NCI-H82 treated with DMSO at 0.1 percent for 48 hours (cell line): ENCODE data around the gene KIR2DL1.
"Not testable (repeated sequence)": the region's sequence is repeated elsewhere in the genome, so short reads cannot be mapped to it uniquely, and the experiment has no call there.

Experiments used
- DNase-seq: peaks from one replicate; lab custom pipeline; 2025; ENCODE audit not compliant: unreplicated experiment; lab: John Stamatoyannopoulos, UW

Gene KIR2DL1

GRCh38 chr19:54771018-54771960 is 1.7 kb downstream of the KIR2DL1 start:
- not testable (repeated sequence) for DNase-seq

DNA sequence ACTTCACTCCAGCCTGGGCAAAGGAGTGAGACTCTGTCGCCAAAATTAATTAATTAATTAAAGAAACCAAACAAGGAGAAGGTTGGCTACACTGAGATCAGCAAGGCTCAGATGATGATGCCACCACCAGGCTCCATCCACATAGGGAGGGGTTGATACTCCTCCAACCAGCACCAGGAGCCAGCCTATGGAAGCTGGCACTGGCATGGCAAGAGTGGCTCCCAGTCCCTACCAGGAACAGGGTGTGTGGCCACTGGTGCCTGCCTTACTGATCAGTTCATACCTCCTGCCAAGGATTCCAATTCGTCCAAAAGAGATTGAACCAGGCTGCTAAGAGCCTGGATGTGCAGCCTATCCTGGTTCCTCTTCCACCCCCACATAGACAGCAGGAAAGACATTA is 3.1 kb downstream of the KIR2DL1 start:
- not testable (repeated sequence) for DNase-seq

GRCh38 chr19:54775095-54775815 is 5.7 kb downstream of the KIR2DL1 start:
- not testable (repeated sequence) for DNase-seq

- DNase-seq, result not testable (repeated sequence)
Observed at GRCh38 chr19:54775830-54776229, 6.2 kb downstream of the KIR2DL1 start.

DNA sequence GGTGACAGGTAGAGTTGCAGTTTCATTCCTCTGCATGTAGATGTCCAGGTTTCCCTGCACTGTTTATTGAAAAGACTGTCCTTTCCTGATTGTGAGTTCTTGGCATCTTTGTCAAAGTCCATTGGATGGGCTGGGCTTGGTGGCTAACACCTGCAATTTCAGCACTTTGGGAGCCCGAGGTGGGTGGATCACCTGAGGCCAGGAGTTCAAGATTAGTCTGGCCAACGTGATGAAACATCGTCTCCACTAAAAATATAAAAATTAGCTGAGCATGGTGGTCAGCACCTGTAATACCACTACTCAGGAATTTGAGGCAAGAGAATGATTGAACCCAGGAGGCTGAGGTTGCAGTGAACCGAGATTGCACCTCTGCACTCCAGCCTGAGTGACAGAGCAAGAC is 8.3 kb downstream of the KIR2DL1 start:
- not testable (repeated sequence) for DNase-seq

- not testable (repeated sequence) for DNase-seq
Observed at GRCh38 chr19:54778896-54779295, 9.3 kb downstream of the KIR2DL1 start.

DNA sequence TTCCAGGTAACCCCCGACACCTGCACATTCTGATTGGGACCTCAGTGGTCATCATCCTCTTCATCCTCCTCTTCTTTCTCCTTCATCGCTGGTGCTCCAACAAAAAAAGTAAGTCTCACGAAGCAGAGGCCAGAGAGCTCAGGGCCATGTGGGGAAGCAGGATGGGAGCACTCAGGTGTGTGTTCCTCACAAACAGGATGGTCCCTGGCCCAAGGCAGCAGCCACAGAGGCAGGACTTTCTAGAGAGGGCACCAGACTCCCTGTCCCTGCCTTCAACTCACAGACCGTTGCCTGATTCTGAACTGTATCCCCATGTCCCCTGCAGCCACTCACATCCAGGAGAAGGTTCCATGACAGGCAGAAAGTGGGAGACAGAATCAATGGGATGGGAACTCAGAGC is 13.3 kb downstream of the KIR2DL1 start:
- not testable (repeated sequence) for DNase-seq

DNA sequence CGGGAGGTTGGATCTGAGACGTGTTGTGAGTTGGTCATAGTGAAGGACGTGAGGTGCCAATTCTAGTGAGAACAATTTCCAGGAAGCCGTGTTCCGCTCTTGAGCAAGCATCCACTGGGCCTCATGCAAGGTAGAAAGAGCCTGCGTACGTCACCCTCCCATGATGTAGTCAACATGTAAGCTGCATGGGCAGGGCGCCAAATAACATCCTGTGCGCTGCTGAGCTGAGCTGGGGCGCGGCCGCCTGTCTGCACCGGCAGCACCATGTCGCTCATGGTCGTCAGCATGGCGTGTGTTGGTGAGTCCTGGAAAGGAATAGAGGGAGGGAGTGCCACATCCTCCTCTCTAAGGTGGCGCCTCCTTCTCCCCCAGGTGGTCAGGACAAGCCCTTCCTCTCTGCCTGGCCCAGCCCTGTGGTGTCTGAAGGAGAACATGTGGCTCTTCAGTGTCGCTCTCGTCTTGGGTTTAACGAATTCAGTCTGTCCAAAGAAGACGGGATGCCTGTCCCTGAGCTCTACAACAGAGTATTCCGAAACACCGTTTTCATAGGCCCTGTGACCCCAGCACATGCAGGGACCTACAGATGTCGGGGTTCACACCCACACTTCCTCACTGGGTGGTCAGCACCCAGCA is 16.6 kb downstream of the KIR2DL1 start:
- not testable (repeated sequence) for DNase-seq

DNA sequence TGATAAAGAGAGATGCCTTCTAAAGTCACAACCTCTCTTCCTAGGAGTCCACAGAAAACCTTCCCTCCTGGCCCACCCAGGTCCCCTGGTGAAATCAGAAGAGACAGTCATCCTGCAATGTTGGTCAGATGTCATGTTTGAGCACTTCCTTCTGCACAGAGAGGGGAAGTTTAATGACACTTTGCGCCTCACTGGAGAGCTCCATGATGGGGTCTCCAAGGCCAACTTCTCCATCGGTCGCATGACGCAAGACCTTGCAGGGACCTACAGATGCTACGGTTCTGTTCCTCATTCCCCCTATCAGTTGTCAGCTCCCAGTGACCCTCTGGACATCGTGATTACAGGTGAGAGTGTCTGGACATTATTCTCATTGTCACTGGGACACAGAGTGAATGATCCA is 18.6 kb downstream of the KIR2DL1 start:
- not testable (repeated sequence) for DNase-seq

DNA sequence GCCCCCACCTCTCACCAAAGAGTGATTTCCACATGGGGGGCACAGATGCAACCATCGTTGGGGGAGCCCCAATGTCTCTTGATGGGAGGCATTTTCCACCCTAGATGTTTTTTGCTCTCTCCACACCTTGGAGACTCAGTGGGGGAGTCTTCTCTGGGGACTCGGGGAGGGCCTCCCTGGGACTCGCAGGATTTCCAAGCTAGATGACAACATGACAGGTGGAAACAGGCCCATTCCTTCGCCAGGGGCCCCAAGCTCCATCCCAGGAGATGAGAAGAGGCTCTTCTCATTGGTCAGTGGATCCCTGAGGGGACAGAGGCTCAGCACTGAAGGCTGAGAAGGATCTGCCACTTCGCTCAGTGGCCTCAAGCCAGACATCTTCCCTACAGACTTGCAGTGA is 21.1 kb downstream of the KIR2DL1 start:
- DNase-seq, result no peak

GRCh38 chr19:54791476-54791875 is 21.9 kb downstream of the KIR2DL1 start:
- DNase-seq, result no peak

- DNase-seq, result no peak
Observed at GRCh38 chr19:54792814-54793213, 23.2 kb downstream of the KIR2DL1 start.

DNA sequence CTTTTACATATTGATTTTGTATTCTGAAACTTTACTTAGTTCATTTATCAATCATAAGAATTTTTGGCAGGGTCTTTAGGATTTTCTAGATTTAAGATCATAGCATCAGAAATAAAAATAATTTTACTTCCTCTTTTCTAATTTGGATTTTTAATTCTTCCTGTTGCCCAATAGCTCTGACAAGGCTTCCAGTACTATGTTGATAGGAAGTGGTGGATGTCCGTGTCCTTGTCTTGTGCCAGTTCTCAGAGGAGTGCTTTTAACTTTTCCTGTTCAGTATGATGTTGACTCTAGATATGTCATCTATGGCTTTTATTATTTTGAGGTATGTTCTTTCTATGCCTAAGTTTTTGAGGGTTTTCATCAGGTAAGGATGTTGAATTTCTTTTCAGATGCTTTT is 26.2 kb downstream of the KIR2DL1 start:
- DNase-seq, result no peak

- no peak for DNase-seq
Observed at GRCh38 chr19:54803410-54803809, 33.8 kb downstream of the KIR2DL1 start, which contains the start of gene KIR2DL4. Gene KIR2DL4, plus strand, starts transcription at chr19:54803610. Its CDS starts 42 bp downstream, at chr19:54803652.

DNA sequence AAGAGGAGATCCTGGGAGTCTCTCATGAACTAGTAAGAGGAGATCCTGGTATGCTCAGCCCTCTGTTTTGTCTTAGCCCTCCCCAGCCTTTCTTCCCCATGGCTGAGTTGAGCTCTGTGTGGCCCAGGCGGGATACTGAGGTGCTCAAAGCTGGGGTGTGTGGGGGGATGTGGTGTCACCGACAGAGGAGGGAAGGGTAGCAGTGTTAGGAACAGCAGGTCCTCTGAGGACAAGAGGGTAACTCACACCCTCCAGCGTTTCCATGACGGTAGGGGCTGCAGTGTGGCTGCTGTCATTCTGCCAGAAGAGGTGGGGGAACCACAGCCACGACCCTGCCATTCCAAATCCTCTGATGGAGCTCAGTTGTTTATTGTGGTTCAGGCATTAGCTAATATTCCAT is 34.5 kb downstream of the KIR2DL1 start:
- no peak for DNase-seq

GRCh38 chr19:54804571-54804970 is 35.0 kb downstream of the KIR2DL1 start:
- DNase-seq, result no peak

- no peak for DNase-seq
Observed at GRCh38 chr19:54805665-54806515, 36.3 kb downstream of the KIR2DL1 start.

- DNase-seq, result no peak
Observed at GRCh38 chr19:54806516-54806838, 36.9 kb downstream of the KIR2DL1 start.

- DNase-seq, result not testable (repeated sequence)
Observed at GRCh38 chr19:54814571-54814970, 45.0 kb downstream of the KIR2DL1 start.

DNA sequence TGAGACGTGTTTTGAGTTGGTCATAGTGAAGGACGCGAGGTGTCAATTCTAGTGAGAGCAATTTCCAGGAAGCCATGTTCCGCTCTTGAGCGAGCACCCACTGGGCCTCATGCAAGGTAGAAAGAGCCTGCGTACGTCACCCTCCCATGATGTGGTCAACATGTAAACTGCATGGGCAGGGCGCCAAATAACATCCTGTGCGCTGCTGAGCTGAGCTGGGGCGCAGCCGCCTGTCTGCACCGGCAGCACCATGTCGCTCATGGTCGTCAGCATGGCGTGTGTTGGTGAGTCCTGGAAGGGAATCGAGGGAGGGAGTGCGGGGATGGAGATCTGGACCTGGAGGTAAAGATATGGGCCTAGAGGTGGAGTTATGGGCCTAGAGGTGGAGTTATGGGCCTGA is 46.7 kb downstream of the KIR2DL1 start, which contains the start of gene KIR3DL1:
TSS of gene KIR3DL1 (plus strand) at position 218 of the 400 bp plus-strand sequence.
- DNase-seq, result not testable (repeated sequence)
